ENCODE data around the gene PKD1L1. TPM values are rescaled to one million over a fixed set of nuclear protein-coding genes. Genes with fewer than 3 reads are reported as not detected.

The PKD1L1 gene
- total RNA-seq, 1 donor from 2014 or later: 0.19 TPM

DNA sequence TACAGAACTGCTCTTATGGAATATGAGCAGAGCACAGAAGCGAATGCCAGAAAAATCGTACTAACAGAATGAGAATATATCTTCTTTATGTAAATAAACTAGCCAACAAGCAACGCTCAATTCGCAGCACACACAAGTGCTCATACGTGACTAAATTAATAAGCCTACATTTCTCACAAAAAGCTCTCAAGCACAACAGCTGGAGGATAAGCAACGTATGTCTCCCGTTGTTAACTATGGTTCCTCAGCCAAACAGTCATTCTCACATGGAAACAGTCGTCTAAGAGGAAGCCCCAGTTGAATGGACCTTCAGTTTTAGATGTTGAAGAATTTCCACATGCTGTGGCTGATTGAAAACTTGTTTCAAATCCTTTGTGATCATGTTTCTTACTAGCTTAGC is 110.4 kb downstream of the PKD1L1 start:
- Mint-ChIP-seq H3K4me3 (no peak overlapping the region), H3K36me3 (ENCODE audit: low read depth) (no peaks in the 10 kb centered on the region), H3K27me3 (ENCODE audit: low read depth) (no peaks in the 10 kb centered on the region), H3K4me1 (no peaks in the 10 kb centered on the region), H3K27ac (ENCODE audit: unreplicated experiment) (no peak overlapping the region), H3K9me3 (no peaks in the 10 kb centered on the region)
- DNase-seq (ENCODE audit: low read depth, low spot score): no peak
- TF ChIP-seq, protein P1, sequence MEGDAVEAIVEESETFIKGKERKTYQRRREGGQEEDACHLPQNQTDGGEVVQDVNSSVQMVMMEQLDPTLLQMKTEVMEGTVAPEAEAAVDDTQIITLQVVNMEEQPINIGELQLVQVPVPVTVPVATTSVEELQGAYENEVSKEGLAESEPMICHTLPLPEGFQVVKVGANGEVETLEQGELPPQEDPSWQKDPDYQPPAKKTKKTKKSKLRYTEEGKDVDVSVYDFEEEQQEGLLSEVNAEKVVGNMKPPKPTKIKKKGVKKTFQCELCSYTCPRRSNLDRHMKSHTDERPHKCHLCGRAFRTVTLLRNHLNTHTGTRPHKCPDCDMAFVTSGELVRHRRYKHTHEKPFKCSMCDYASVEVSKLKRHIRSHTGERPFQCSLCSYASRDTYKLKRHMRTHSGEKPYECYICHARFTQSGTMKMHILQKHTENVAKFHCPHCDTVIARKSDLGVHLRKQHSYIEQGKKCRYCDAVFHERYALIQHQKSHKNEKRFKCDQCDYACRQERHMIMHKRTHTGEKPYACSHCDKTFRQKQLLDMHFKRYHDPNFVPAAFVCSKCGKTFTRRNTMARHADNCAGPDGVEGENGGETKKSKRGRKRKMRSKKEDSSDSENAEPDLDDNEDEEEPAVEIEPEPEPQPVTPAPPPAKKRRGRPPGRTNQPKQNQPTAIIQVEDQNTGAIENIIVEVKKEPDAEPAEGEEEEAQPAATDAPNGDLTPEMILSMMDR (conservative IDR thresholded peaks at IDR 0.05): no peak

DNA sequence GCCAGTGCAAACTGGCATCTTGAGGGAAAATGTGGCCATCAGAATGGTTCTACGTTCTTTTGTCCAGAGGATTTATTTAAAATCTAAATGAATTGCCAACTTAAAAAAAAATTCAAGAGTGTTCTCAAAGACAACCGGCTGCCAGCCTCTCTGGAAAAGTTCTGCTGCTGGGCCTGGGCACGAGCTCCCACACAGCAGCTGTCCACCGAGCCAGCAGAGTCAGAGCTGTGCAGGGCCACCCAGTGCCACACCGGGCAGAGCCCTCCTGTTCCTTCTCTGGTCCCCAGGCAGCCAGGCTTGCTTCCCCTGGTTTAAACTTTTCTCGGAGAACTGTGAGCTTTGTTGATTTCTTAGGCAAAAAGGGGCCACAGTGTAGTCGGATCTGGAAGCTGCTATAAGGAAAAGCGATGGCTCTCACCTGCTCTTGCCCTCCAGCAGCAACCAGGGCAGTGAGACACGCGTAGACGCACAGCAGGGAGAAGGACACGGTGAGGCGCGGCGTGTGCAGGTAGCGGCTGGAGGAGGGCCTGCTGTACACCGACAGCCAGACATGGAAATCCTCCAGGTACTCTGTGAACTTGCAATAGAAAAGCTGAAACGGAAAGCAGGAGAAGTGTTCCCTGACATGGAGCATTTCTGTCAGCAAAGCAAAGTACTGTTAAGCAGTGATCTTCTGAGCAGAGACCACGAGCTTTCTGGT is 111.6 kb downstream of the PKD1L1 start:
- H3K9me3 Mint-ChIP-seq: no peaks in the 10 kb centered on the region
- no peaks in the 10 kb centered on the region for H3K27me3 Mint-ChIP-seq (ENCODE audit: low read depth)
- no peak for DNase-seq (ENCODE audit: low read depth, low spot score)
- no peak overlapping the region for H3K27ac Mint-ChIP-seq (ENCODE audit: unreplicated experiment)
- H3K4me3 Mint-ChIP-seq: no peak overlapping the region
- H3K4me1 Mint-ChIP-seq: no peaks in the 10 kb centered on the region
- H3K36me3 Mint-ChIP-seq (ENCODE audit: low read depth): no peaks in the 10 kb centered on the region
- TF ChIP-seq, protein P1 (conservative IDR thresholded peaks at IDR 0.05): no peak

DNA sequence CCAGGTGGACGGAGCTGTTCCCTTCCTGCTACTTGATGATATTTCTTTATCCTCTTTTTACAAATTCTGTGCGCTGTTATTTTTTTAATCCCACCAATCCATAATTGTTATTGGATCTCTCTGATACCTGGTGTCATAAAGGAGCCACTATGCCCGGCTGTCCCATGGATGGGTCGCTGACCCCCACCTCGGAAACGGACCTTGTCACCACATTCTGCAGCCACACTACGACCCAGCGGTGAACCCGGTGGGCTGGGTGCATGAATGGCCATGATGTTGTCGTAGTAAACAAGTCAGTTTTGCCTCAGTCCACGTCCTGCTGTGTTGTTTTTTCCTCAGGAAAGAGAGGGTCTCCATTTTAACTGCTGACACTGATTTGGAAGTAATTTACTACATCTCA is 112.2 kb downstream of the PKD1L1 start:
- Mint-ChIP-seq H3K4me3 (no peak overlapping the region), H3K9me3 (no peaks in the 10 kb centered on the region), H3K4me1 (no peaks in the 10 kb centered on the region), H3K27ac (ENCODE audit: unreplicated experiment) (no peak overlapping the region), H3K27me3 (ENCODE audit: low read depth) (no peaks in the 10 kb centered on the region), H3K36me3 (ENCODE audit: low read depth) (no peaks in the 10 kb centered on the region)
- DNase-seq (ENCODE audit: low read depth, low spot score): no peak
- TF ChIP-seq, protein P1 (conservative IDR thresholded peaks at IDR 0.05): no peak

DNA sequence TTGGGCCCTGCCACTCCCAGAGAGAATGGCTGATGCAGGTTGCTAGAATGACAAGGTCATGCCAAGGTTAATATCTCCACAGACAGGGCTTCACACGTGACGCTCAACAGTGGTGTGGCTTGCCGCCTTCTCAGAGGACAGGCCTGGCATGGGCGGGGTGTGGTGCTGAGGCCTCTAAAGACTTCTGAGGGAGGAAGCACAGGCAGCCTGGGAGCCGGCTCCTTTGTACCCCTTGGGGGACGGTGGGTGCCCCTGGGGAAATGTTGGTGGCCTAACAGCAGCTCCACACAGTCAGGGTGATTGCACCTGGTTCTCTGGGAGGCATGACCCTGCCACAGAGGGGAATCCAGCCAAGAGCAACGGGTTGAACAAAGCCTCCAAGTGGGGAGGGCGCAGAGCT is 115.1 kb downstream of the PKD1L1 start:
- no peak overlapping the region for H3K27ac Mint-ChIP-seq (ENCODE audit: unreplicated experiment)
- no peaks in the 10 kb centered on the region for H3K36me3 Mint-ChIP-seq (ENCODE audit: low read depth)
- H3K27me3 Mint-ChIP-seq (ENCODE audit: low read depth): no peaks in the 10 kb centered on the region
- H3K9me3 Mint-ChIP-seq: no peaks in the 10 kb centered on the region
- TF ChIP-seq, protein P1 (conservative IDR thresholded peaks at IDR 0.05): no peak
- no peaks in the 10 kb centered on the region for H3K4me1 Mint-ChIP-seq
- no peak overlapping the region for H3K4me3 Mint-ChIP-seq
- no peak for DNase-seq (ENCODE audit: low read depth, low spot score)

DNA sequence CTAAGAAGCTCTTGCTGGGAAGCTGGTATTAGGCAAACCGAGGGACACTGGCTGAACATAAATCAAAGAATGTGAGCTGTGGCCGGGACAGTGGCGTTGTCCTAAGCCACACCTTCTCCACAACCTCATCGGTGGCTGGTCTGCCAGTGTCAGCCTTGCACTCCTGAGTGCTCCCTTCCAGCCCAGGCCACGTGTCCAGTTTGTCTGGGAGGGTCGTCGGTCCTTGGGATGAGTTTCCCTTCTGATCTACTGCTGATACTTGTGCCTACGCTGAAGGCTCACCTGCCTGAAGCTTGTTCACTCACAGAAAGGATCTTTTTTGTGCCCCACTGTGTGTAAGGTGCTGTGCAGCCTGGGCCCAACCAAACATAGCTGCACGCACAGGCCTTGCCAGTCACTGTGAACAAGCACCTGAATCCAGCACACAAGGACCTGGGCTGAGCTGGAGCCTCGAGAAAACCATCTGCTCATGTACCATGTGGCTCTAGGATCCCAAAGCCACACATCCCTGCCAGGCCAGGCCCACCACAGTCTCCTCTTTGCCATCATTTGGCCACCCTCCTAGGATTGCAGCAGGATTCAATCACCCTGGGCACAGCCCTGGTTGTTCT is 116.1 kb downstream of the PKD1L1 start:
- Mint-ChIP-seq H3K27me3 (ENCODE audit: low read depth) (no peaks in the 10 kb centered on the region), H3K36me3 (ENCODE audit: low read depth) (no peaks in the 10 kb centered on the region), H3K9me3 (no peaks in the 10 kb centered on the region), H3K4me3 (no peak overlapping the region), H3K4me1 (peaks cover 8% of the 10 kb centered on the region), H3K27ac (ENCODE audit: unreplicated experiment) (no peak overlapping the region)
- no peak for DNase-seq (ENCODE audit: low read depth, low spot score)
- TF ChIP-seq, protein P1 (conservative IDR thresholded peaks at IDR 0.05): no peak

Data from neural crest cell (in vitro differentiated cells).